ENCODE results near the gene LTBP1. TPM values are rescaled to one million over a fixed set of nuclear protein-coding genes. Genes with fewer than 3 reads are reported as not detected.

LTBP1 gene
- total RNA-seq, 1 donor = 33.7 TPM

- no peak overlapping the region for H3K4me3 ChIP-seq (ENCODE audit: low read depth, low read length)
- TF ChIP-seq, protein P1, sequence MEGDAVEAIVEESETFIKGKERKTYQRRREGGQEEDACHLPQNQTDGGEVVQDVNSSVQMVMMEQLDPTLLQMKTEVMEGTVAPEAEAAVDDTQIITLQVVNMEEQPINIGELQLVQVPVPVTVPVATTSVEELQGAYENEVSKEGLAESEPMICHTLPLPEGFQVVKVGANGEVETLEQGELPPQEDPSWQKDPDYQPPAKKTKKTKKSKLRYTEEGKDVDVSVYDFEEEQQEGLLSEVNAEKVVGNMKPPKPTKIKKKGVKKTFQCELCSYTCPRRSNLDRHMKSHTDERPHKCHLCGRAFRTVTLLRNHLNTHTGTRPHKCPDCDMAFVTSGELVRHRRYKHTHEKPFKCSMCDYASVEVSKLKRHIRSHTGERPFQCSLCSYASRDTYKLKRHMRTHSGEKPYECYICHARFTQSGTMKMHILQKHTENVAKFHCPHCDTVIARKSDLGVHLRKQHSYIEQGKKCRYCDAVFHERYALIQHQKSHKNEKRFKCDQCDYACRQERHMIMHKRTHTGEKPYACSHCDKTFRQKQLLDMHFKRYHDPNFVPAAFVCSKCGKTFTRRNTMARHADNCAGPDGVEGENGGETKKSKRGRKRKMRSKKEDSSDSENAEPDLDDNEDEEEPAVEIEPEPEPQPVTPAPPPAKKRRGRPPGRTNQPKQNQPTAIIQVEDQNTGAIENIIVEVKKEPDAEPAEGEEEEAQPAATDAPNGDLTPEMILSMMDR (IDR thresholded peaks at IDR 0.05; ENCODE audit: insufficient read depth, low read depth, low read length) = no peak
- DNase-seq (ENCODE audit: low read depth) = peak; percentile 95
Observed at GRCh38 chr2:33210626-33211025, 263.9 kb downstream of the LTBP1 start.

GRCh38 chr2:33212151-33212550, 265.4 kb downstream of the LTBP1 start:
- peak; percentile 92 for DNase-seq (ENCODE audit: low read depth)
- no peak overlapping the region for H3K4me3 ChIP-seq (ENCODE audit: low read depth, low read length)
- TF ChIP-seq, protein P1 (IDR thresholded peaks at IDR 0.05; ENCODE audit: insufficient read depth, low read depth, low read length) = no peak

- TF ChIP-seq, protein P1 (IDR thresholded peaks at IDR 0.05; ENCODE audit: insufficient read depth, low read depth, low read length) = no peak
Observed at GRCh38 chr2:33213244-33213643, 266.5 kb downstream of the LTBP1 start.

DNA sequence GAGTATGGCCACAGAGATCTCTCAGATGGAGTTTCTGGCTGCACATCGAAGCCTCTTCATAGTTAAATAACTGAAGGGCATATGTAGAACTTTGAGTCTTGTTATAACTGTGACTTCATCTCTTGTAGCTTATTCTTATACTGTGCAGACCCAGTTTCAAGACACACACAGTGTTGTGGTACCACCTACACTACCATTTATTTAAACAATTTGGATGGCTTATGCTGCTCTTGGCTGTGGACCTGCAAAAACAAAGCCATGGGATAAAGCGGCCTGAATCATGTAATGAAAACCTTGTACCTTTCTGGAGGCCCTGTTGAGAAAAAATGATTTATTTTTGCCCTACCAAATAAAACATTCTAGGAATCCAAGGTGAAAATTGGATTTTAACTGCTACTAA, 266.9 kb downstream of the LTBP1 start:
- no peak for DNase-seq (ENCODE audit: low read depth)
- TF ChIP-seq, protein P1 (IDR thresholded peaks at IDR 0.05; ENCODE audit: insufficient read depth, low read depth, low read length) = no peak

More at GRCh38 chr2:33213244-33213643, 266.5 kb downstream of the LTBP1 start:
- no peak overlapping the region for H3K4me3 ChIP-seq (ENCODE audit: low read depth, low read length)
- DNase-seq (ENCODE audit: low read depth) = no peak

GRCh38 chr2:33214436-33214835, 267.7 kb downstream of the LTBP1 start:
- TF ChIP-seq, protein P1 (IDR thresholded peaks at IDR 0.05; ENCODE audit: insufficient read depth, low read depth, low read length) = no peak
- peak; percentile 59 for DNase-seq (ENCODE audit: low read depth)
- no peak overlapping the region for H3K4me3 ChIP-seq (ENCODE audit: low read depth, low read length)

More for the DNA sequence above, 266.9 kb downstream of the LTBP1 start:
- no peak overlapping the region for H3K4me3 ChIP-seq (ENCODE audit: low read depth, low read length)

DNA sequence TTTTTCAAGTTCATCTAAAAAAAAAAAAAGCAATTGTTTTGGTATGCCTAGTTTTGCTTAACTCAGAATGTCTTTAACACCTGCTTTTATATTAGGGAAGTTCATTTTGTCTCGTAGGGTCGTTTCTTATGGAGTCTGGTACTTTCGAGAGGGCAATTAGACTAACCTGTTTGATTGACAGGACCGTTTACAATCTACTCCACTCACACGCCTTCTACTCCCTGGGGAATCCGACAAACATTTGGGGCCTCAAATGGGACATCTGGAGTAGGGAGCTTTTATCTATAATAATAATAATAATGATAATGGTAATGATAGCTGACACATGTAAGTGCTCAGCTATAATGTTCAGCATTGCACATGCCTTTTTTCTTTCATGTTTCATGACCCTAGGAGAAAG, 268.1 kb downstream of the LTBP1 start:
- TF ChIP-seq, protein P1 (IDR thresholded peaks at IDR 0.05; ENCODE audit: insufficient read depth, low read depth, low read length) = no peak
- H3K4me3 ChIP-seq (ENCODE audit: low read depth, low read length) = no peak overlapping the region
- no peak for DNase-seq (ENCODE audit: low read depth)

- H3K4me3 ChIP-seq (ENCODE audit: low read depth, low read length) = no peak overlapping the region
- peak; percentile 93 for DNase-seq (ENCODE audit: low read depth)
- TF ChIP-seq, protein P1 (IDR thresholded peaks at IDR 0.05; ENCODE audit: insufficient read depth, low read depth, low read length) = no peak
Observed at GRCh38 chr2:33215299-33215698, 268.5 kb downstream of the LTBP1 start.
